GM18858 (cell line): ENCODE data around the gene SAMD3.
"Not testable (repeated sequence)": the region's sequence is repeated elsewhere in the genome, so short reads cannot be mapped to it uniquely, and the experiment has no call there.

Source experiments
- ATAC-seq: cut with Tn5 transposase; IDR thresholded peaks from one replicate; pipeline ENCODE4 v1.9.1; 2021; ENCODE audit not compliant: unreplicated experiment

SAMD3 gene

GRCh38 chr6:130222775-130223174 is at the start of gene SAMD3:
Gene SAMD3 (minus strand): TSS chr6:130222951. CDS start chr6:130215273, 7,678 bp downstream.
- ATAC-seq, result no peak

- peak; percentile 81 for ATAC-seq
Observed at GRCh38 chr6:130269969-130270635, 47.4 kb upstream of the SAMD3 start.

- not testable (repeated sequence) for ATAC-seq
Observed at GRCh38 chr6:130265553-130265952, 42.8 kb upstream of the SAMD3 start.

- ATAC-seq, result no peak
Observed at GRCh38 chr6:130262008-130262407, 39.3 kb upstream of the SAMD3 start.

- ATAC-seq, result not testable (repeated sequence)
Observed at GRCh38 chr6:130261558-130261957, 38.8 kb upstream of the SAMD3 start.

- not testable (repeated sequence) for ATAC-seq
Observed at GRCh38 chr6:130260614-130261241, 38.0 kb upstream of the SAMD3 start.

GRCh38 chr6:130260050-130260462 is 37.3 kb upstream of the SAMD3 start:
- ATAC-seq, result peak; percentile 69

- ATAC-seq, result peak; percentile 16
Observed at GRCh38 chr6:130259557-130259956, 36.8 kb upstream of the SAMD3 start.

- ATAC-seq, result no peak
Observed at GRCh38 chr6:130259140-130259539, 36.4 kb upstream of the SAMD3 start.

- ATAC-seq, result no peak
Observed at GRCh38 chr6:130252527-130253237, 29.9 kb upstream of the SAMD3 start.

- no peak for ATAC-seq
Observed at GRCh38 chr6:130245267-130245666, 22.5 kb upstream of the SAMD3 start.

GRCh38 chr6:130244728-130245127 is 22.0 kb upstream of the SAMD3 start:
- ATAC-seq, result no peak

- ATAC-seq, result no peak
Observed at GRCh38 chr6:130240232-130240631, 17.5 kb upstream of the SAMD3 start.

- ATAC-seq, result no peak
Observed at GRCh38 chr6:130239755-130240154, 17.0 kb upstream of the SAMD3 start.

- no peak for ATAC-seq
Observed at GRCh38 chr6:130233330-130233729, 10.6 kb upstream of the SAMD3 start.

GRCh38 chr6:130230531-130230930 is 7.8 kb upstream of the SAMD3 start:
- not testable (repeated sequence) for ATAC-seq

- no peak for ATAC-seq
Observed at GRCh38 chr6:130229645-130230044, 6.9 kb upstream of the SAMD3 start.

GRCh38 chr6:130223508-130223907 is 757 bp upstream of the SAMD3 start:
- peak; percentile 99 for ATAC-seq

- ATAC-seq, result no peak
Observed at GRCh38 chr6:130218134-130218533, 4.6 kb downstream of the SAMD3 start.

- ATAC-seq, result no peak
Observed at GRCh38 chr6:130216620-130217019, 6.1 kb downstream of the SAMD3 start.

- ATAC-seq, result peak; percentile 49
Observed at GRCh38 chr6:130215526-130215925, 7.2 kb downstream of the SAMD3 start.
